CD4-positive, alpha-beta T cell treated with Interferon gamma for 1 hour (primary cell): ENCODE measurements around the gene KRTAP12-3.

Experiments
- DNase-seq: peaks from one replicate; pipeline ENCODE4 v3.0.0-alpha.2; 2020

KRTAP12-3 gene

DNA sequence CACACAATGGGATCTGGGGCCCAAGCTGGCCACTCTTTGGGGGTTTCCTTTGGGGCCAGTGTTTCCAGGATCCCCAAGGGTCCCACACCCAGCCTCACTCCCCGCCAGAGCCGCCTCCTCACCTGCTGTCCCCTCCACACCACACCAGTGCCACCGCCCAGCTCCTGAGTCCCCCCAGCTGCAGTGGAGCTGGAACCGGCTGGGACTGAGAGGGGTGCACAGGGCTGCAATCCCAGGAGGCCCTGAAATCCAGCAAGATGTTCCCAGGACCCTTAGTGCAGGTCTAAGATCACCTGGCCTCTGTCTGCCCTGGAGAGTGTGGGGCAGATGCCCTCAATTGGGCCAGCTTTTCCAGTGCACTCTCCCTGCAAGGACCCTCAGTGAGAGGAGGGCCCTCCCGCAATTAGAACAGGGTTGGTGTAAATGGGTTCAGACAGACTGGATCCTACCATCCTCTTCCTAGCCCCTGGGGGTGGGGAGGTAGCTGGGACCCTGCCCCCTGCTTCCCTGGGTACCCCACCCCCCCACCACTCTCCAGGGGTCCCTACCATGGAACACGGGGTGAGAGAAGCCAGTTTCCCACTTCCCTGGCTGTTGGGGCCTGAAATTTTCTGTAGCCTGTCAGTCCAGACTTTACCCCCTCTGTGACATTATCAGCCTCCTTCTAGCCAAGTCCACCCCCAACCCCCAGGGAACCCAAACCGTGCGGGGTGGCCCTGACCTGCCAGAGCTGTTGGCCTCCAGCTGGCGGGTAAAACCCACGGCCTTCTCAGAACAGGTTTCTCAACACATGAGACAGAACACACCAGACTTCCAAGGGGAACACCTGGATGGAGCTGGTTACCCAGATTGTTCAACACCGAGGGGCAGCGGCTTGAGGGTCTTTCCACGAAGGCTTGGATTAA lies 46.3 kb downstream of the KRTAP12-3 start:
- no peak for DNase-seq

DNA sequence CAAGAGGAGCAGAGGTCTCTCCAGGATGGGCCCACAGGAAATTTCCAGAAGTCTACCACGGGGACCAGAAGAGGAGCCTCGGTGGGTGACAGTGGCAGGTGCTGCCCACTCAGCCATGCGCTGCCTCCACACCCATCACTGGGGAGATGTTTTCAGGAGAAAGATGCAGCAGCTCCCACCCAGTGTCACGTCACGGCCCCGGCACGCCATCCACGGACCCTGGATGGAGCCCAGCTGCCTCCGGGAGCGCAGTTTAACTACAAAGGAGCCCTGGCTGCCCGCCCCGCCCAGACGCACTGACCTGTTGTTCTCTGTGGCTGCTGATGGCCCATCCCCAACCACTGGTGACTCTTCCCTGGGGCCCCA lies 46.9 kb downstream of the KRTAP12-3 start:
- DNase-seq, result no peak

DNA sequence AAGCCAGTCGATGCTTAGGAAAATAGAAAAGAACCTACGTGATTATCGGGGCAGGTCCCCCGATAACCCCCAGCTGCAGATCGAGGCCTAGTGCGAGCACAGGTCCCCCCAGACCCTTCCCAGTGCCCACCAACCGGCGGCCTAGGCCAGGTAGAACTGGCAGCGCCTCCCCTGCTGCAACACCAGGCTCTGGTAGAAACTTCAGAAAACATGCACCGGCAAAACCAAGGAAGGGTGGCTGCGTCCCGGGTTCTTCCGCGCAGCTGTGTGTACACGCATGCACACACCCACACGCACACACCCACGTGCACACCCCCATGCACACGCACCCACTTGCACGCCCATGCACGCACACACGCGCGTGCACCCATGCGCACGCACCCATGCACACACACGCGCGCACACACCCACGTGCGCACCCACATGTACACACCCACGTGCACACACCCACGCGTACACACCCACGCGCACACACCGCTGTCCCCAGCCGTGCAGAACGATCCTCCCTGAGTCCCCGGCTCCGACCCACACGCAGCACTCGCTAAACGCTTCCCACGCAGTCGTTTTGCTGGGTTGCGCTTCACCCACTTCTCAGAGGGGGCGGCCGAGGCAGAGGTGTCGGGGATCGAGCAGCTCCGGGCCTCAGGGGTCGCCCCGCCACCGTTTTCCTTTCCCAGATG lies 48.4 kb downstream of the KRTAP12-3 start:
- DNase-seq, result no peak

DNA sequence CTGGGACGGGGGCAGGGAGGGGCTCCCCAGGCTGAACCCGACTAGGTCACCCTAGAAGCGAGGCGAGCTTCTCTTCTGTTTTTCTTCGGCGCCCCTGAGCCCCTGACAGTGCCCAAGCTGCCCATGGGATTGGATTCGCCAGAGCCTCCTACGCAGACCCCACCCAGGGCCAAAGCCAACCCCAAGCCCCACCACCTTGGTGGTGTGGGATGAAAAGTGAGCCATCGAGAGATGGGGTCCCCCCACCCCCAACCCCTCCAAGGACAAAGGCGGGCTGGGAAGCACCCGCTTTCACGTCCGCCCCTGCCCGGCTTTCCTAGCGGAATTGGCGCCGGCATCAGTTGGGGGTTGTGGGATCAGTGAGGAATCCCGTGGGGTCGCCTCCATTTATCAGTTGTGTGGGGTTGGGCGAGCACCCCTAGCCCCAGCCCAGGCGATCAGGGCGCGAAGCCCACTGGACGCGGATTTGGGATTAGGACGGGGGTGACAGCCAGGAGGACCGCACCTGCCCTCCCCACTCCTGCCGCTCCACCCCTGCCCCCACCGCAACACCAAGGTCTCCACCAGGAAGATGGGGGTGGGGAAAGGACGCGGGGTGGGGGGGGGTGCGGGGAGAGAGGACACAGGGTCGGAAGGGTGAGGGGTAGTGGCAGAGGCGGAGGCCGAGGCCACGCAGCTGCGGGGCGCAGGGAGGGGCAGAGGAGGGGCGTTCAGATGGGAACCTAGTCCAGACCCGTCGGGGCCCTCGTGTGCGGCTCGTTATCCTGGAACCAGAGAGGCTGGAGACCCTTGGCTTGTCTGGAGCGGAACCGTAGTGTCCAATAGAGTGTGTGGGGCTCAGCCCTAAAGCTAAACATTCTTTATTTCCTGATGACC lies 49.2 kb downstream of the KRTAP12-3 start:
- DNase-seq, result no peak
